Kidney (tissue), 14 donors: ENCODE data around the gene INPP5E. TPM values are rescaled to one million over a fixed set of nuclear protein-coding genes. Genes with fewer than 3 reads are reported as not detected.

ENCODE experiments used
- DNase-seq, 5 donors: peaks; one replicate each; pipeline ENCODE4 v3.0.0-alpha.2; 2013 to 2020
- FAIRE-seq: peaks from 2 replicates; lab custom pipeline; 2012; peaks lifted over from hg19 to GRCh38; lab: Jason Lieb, UNC
- H3K27ac ChIP-seq, 2 donors: one replicate each; pipeline ENCODE4 v1.7.0; 2013; ENCODE audit warnings: low read depth in 2 of 2, low read length in 2 of 2, inconsistent platforms in 1 of 2
- H3K27me3 ChIP-seq: one replicate; pipeline ENCODE4 v1.7.1; 2013; ENCODE audit warnings: low read length, inconsistent platforms; ENCODE audit not compliant: control insufficient read depth, insufficient read depth
- H3K36me3 ChIP-seq, 3 donors: one replicate each; pipeline versions ENCODE4 v1.7.0 to v1.7.1; 2013; ENCODE audit warnings: low read length in 3 of 3, control low read depth in 1 of 3, inconsistent platforms in 1 of 3; ENCODE audit not compliant: insufficient read depth in 3 of 3, control insufficient read depth in 2 of 3
- H3K4me1 ChIP-seq, 3 donors: one replicate each; pipeline versions ENCODE4 v1.7.0 to v1.7.1; 2013; ENCODE audit warnings: low read length in 3 of 3, inconsistent platforms in 1 of 3, low read depth in 1 of 3; ENCODE audit not compliant: control insufficient read depth in 2 of 3, insufficient read depth in 2 of 3
- H3K4me3 ChIP-seq, 3 donors: one replicate each; pipeline versions ENCODE4 v1.7.0 to v1.8.1; 2013; ENCODE audit warnings: low read length in 3 of 3, control low read depth in 1 of 3, inconsistent platforms in 1 of 3
- H3K9ac ChIP-seq, 3 donors: one replicate each; pipeline versions ENCODE4 v1.7.0 to v1.7.1; 2013; ENCODE audit warnings: low read length in 3 of 3, control low read depth in 1 of 3, inconsistent platforms in 1 of 3
- H3K9me3 ChIP-seq, 3 donors: one replicate each; pipeline versions ENCODE4 v1.7.0 to v1.7.1; 2013; ENCODE audit warnings: low read length in 3 of 3, control low read depth in 1 of 3, inconsistent platforms in 1 of 3; ENCODE audit not compliant: control insufficient read depth in 2 of 3, insufficient read depth in 1 of 3
- CTCF ChIP-seq: IDR thresholded peaks from 3 replicates; pipeline ENCODE4 v1.5.1; 2012; ENCODE audit warnings: mild to moderate bottlenecking, moderate library complexity, borderline replicate concordance; ENCODE audit not compliant: insufficient read depth; ENCODE audit errors: extremely low read depth
- intact Hi-C: fragments of 100-400 bp; cut with DNase I; formaldehyde crosslinking; loops from one replicate; pipeline ENCODE4 v1.11.1; 2022
- polyA plus RNA-seq: library from polyadenylated mRNA; stranded (reverse); fragments of 350-450 nt; fragmentation: Illumina TruSeq; extraction: RNeasy Lipid Tissue Mini Kit (QIAGEN cat#74804); gene quantifications from one replicate; pipeline ENCODE4 v1.2.3, GENCODE V29; 2014; ENCODE audit warnings: low read depth, low replicate concordance; ENCODE audit not compliant: insufficient read depth
- total RNA-seq: library from RNA; stranded (reverse); fragmentation: NEBNext Ultra II Directional; extraction: Animal tissue kit (Norgen Biotek cat#: 25700); gene quantifications from one replicate; pipeline ENCODE4 v1.2.1, GENCODE V29; 2021
- donor health status: control.
- donor health status: control.
- donor health status: control.
- donor health status: control.
- donor health status: control.
- donor health status: DM: yes; HTN: yes; CAD: no.
- donor health status: Normal renal cell carcinoma (clear cell type).

The INPP5E gene
- total and polyA plus RNA-seq, 2 donors from 2014 or later, result 6.9 to 14.0 TPM

- Histone ChIP-seq H3K27me3 (no peaks in the 10 kb centered on the region), H3K9me3 (no peaks in the 10 kb centered on the region), H3K36me3 (peaks cover 0 to 10% (median 7%) of the 10 kb centered on the region in 3 donors), H3K9ac (no peak overlapping the region), H3K27ac (no peak overlapping the region), H3K4me1 (peaks cover 0 to 14% (median 4%) of the 10 kb centered on the region in 3 donors), H3K4me3 (no peak overlapping the region)
- intact Hi-C loops, result no loop called here
- FAIRE-seq, result no peak
- no peak for TF ChIP-seq CTCF
- DNase-seq, result no peak
Measured at GRCh38 chr9:136402067-136402466, 37.6 kb downstream of the INPP5E start.

GRCh38 chr9:136401173-136401922 lies 38.3 kb downstream of the INPP5E start:
- intact Hi-C loops, result no loop called here
- FAIRE-seq, result no peak
- TF ChIP-seq CTCF, result no peak

GRCh38 chr9:136400038-136400834 lies 39.4 kb downstream of the INPP5E start, which contains the start of gene SNAPC4:
SNAPC4 (minus strand) TSS chr9:136400170; CDS start chr9:136398428, 1,742 bp downstream.
- FAIRE-seq, result no peak
- peak within 1 kb of the TSS in 1 of 2 donors; percentile 43 for H3K27ac ChIP-seq

More at GRCh38 chr9:136401173-136401922, 38.3 kb downstream of the INPP5E start:
- H3K4me1 ChIP-seq, result peaks cover 0 to 14% (median 4%) of the 10 kb centered on the region in 3 donors
- peaks cover 0 to 11% (median 8%) of the 10 kb centered on the region in 3 donors for H3K36me3 ChIP-seq
- H3K9me3 ChIP-seq, result no peaks in the 10 kb centered on the region
- no peak for DNase-seq
- no peak overlapping the region for H3K4me3 ChIP-seq
- no peaks in the 10 kb centered on the region for H3K27me3 ChIP-seq
- no peak overlapping the region for H3K27ac ChIP-seq
- H3K9ac ChIP-seq, result no peak overlapping the region

More at GRCh38 chr9:136400038-136400834, 39.4 kb downstream of the INPP5E start, which contains the start of gene SNAPC4:
- peak; percentile 95 for TF ChIP-seq CTCF
- Histone ChIP-seq H3K4me3 (peak within 1 kb of the TSS; percentile 55 to 84 (median 64)), H3K27me3 (no peaks in the 10 kb centered on the region), H3K9me3 (no peaks in the 10 kb centered on the region), H3K4me1 (peaks cover 0 to 14% (median 4%) of the 10 kb centered on the region in 3 donors), H3K9ac (peak within 1 kb of the TSS; percentile 44 to 69 (median 52)), H3K36me3 (peaks cover 0 to 20% (median 11%) of the 10 kb centered on the region in 3 donors)
- peak; percentile 89 to 96 (median 94) for DNase-seq
- intact Hi-C loops, result no loop called here
